Kidney (tissue), 14 donors: ENCODE data around the gene ARMH3. TPM values are rescaled to one million over a fixed set of nuclear protein-coding genes. Genes with fewer than 3 reads are reported as not detected.

ENCODE experiments used
- DNase-seq, 5 donors: peaks; one replicate each; pipeline ENCODE4 v3.0.0-alpha.2; 2013 to 2020
- FAIRE-seq: peaks from 2 replicates; lab custom pipeline; 2012; peaks lifted over from hg19 to GRCh38; lab: Jason Lieb, UNC
- H3K27ac ChIP-seq, 2 donors: one replicate each; pipeline ENCODE4 v1.7.0; 2013; ENCODE audit warnings: low read depth in 2 of 2, low read length in 2 of 2, inconsistent platforms in 1 of 2
- H3K27me3 ChIP-seq: one replicate; pipeline ENCODE4 v1.7.1; 2013; ENCODE audit warnings: low read length, inconsistent platforms; ENCODE audit not compliant: control insufficient read depth, insufficient read depth
- H3K36me3 ChIP-seq, 3 donors: one replicate each; pipeline versions ENCODE4 v1.7.0 to v1.7.1; 2013; ENCODE audit warnings: low read length in 3 of 3, control low read depth in 1 of 3, inconsistent platforms in 1 of 3; ENCODE audit not compliant: insufficient read depth in 3 of 3, control insufficient read depth in 2 of 3
- H3K4me1 ChIP-seq, 3 donors: one replicate each; pipeline versions ENCODE4 v1.7.0 to v1.7.1; 2013; ENCODE audit warnings: low read length in 3 of 3, inconsistent platforms in 1 of 3, low read depth in 1 of 3; ENCODE audit not compliant: control insufficient read depth in 2 of 3, insufficient read depth in 2 of 3
- H3K4me3 ChIP-seq, 3 donors: one replicate each; pipeline versions ENCODE4 v1.7.0 to v1.8.1; 2013; ENCODE audit warnings: low read length in 3 of 3, control low read depth in 1 of 3, inconsistent platforms in 1 of 3
- H3K9ac ChIP-seq, 3 donors: one replicate each; pipeline versions ENCODE4 v1.7.0 to v1.7.1; 2013; ENCODE audit warnings: low read length in 3 of 3, control low read depth in 1 of 3, inconsistent platforms in 1 of 3
- H3K9me3 ChIP-seq, 3 donors: one replicate each; pipeline versions ENCODE4 v1.7.0 to v1.7.1; 2013; ENCODE audit warnings: low read length in 3 of 3, control low read depth in 1 of 3, inconsistent platforms in 1 of 3; ENCODE audit not compliant: control insufficient read depth in 2 of 3, insufficient read depth in 1 of 3
- intact Hi-C: fragments of 100-400 bp; cut with DNase I; formaldehyde crosslinking; loops from one replicate; pipeline ENCODE4 v1.11.1; 2022
- polyA plus RNA-seq: library from polyadenylated mRNA; stranded (reverse); fragments of 350-450 nt; fragmentation: Illumina TruSeq; extraction: RNeasy Lipid Tissue Mini Kit (QIAGEN cat#74804); gene quantifications from one replicate; pipeline ENCODE4 v1.2.3, GENCODE V29; 2014; ENCODE audit warnings: low read depth, low replicate concordance; ENCODE audit not compliant: insufficient read depth
- total RNA-seq: library from RNA; stranded (reverse); fragmentation: NEBNext Ultra II Directional; extraction: Animal tissue kit (Norgen Biotek cat#: 25700); gene quantifications from one replicate; pipeline ENCODE4 v1.2.1, GENCODE V29; 2021
- TF ChIP-seq, protein P1 (sequence below): IDR thresholded peaks from 3 replicates; pipeline ENCODE4 v1.5.1; 2012; ENCODE audit warnings: mild to moderate bottlenecking, moderate library complexity, borderline replicate concordance; ENCODE audit not compliant: insufficient read depth; ENCODE audit errors: extremely low read depth
- donor health status: control.
- donor health status: control.
- donor health status: control.
- donor health status: control.
- donor health status: control.
- donor health status: DM: yes; HTN: yes; CAD: no.
- donor health status: Normal renal cell carcinoma (clear cell type).

Gene ARMH3
- total and polyA plus RNA-seq, 2 donors from 2014 or later = 14.0 to 26.1 TPM

- Histone ChIP-seq H3K4me3 (no peak overlapping the region), H3K4me1 (peaks cover 0 to 21% (median 6%) of the 10 kb centered on the region in 3 donors), H3K9me3 (no peaks in the 10 kb centered on the region), H3K9ac (no peak overlapping the region), H3K36me3 (peaks cover 0 to 4% (median 0%) of the 10 kb centered on the region in 3 donors), H3K27ac (no peak overlapping the region), H3K27me3 (no peaks in the 10 kb centered on the region)
- FAIRE-seq (no peak), DNase-seq (no peak)
- intact Hi-C loops = no loop called here
- TF ChIP-seq, protein P1, sequence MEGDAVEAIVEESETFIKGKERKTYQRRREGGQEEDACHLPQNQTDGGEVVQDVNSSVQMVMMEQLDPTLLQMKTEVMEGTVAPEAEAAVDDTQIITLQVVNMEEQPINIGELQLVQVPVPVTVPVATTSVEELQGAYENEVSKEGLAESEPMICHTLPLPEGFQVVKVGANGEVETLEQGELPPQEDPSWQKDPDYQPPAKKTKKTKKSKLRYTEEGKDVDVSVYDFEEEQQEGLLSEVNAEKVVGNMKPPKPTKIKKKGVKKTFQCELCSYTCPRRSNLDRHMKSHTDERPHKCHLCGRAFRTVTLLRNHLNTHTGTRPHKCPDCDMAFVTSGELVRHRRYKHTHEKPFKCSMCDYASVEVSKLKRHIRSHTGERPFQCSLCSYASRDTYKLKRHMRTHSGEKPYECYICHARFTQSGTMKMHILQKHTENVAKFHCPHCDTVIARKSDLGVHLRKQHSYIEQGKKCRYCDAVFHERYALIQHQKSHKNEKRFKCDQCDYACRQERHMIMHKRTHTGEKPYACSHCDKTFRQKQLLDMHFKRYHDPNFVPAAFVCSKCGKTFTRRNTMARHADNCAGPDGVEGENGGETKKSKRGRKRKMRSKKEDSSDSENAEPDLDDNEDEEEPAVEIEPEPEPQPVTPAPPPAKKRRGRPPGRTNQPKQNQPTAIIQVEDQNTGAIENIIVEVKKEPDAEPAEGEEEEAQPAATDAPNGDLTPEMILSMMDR = no peak
Observed at GRCh38 chr10:102068216-102068615, 12.2 kb upstream of the ARMH3 start.

GRCh38 chr10:102067091-102067916 is 11.3 kb upstream of the ARMH3 start:
- H3K4me1 ChIP-seq = peaks cover 0 to 21% (median 6%) of the 10 kb centered on the region in 3 donors
- TF ChIP-seq, protein P1 = no peak
- intact Hi-C loops = no loop called here
- H3K9ac ChIP-seq = no peak overlapping the region
- peaks cover 0 to 4% (median 0%) of the 10 kb centered on the region in 3 donors for H3K36me3 ChIP-seq
- FAIRE-seq (no peak), DNase-seq (no peak)
- no peaks in the 10 kb centered on the region for H3K27me3 ChIP-seq
- no peak overlapping the region for H3K4me3 ChIP-seq
- H3K27ac ChIP-seq = no peak overlapping the region
- H3K9me3 ChIP-seq = no peaks in the 10 kb centered on the region

DNA sequence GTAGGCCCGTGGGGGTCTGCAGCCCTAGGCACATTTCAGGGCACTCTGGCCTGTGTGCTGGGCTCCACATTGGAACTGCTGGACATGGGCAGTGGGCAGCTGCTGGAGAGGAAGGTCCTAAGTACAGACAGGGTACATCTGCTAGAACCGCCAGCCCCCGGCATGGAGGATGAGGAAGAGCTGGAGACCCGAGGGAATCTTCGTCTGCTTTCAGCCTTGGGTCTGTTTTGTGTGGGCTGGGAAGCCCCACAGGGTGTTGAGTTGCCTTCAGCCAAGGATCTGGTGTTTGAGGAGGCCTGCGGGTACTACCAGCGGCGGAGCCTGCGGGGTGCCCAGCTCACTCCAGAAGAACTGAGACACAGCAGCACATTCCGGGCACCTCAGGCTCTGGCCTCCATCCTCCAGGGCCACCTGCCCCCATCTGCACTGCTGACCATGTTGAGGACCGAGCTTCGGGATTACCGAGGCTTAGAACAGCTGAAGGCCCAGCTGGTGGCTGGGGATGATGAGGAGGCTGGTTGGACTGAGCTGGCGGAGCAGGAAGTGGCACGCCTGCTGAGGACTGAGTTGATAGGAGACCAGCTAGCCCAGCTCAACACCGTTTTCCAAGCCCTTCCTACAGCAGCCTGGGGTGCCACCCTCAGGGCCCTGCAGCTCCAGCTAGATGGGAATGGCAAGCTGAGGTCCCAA is 10.6 kb upstream of the ARMH3 start:
- FAIRE-seq (no peak), DNase-seq (no peak)
- H3K9me3 ChIP-seq = no peaks in the 10 kb centered on the region
- peak overlapping the region; percentile 40 to 82 (median 75) for H3K4me3 ChIP-seq
- intact Hi-C loops = no loop called here
- TF ChIP-seq, protein P1 = no peak
- H3K9ac ChIP-seq = peak overlapping the region in 1 of 3 donors; percentile 67
- no peak overlapping the region for H3K27ac ChIP-seq
- H3K36me3 ChIP-seq = peaks cover 0 to 4% (median 0%) of the 10 kb centered on the region in 3 donors
- H3K4me1 ChIP-seq = peaks cover 0 to 21% (median 6%) of the 10 kb centered on the region in 3 donors
- H3K27me3 ChIP-seq = no peaks in the 10 kb centered on the region
